OCI-LY1 (cell line): ENCODE data around the gene MEGF6.

Source experiments
- CTCF ChIP-seq: fragments of 200-600 bp; sonication (generic), shearing (Covaris generic); IDR thresholded peaks from 2 replicates; pipeline ENCODE4 v1.5.1; 2017; ENCODE audit warnings: mild to moderate bottlenecking, antibody characterized with exemption, low read length, moderate library complexity, mixed read lengths
- EZH2 ChIP-seq: fragments of 200-600 bp; sonication (generic), shearing (Covaris generic); IDR thresholded peaks from 2 replicates; pipeline ENCODE4 v1.8.0; 2017; ENCODE audit warnings: borderline replicate concordance, mixed run types, mild to moderate bottlenecking, antibody characterized with exemption, low read length, moderate library complexity, mixed read lengths

- TF ChIP-seq CTCF: no peak
- no peak for TF ChIP-seq EZH2
Measured at GRCh38 chr1:3478187-3478586, 133.1 kb downstream of the MEGF6 start.
